Esophagus muscularis mucosa (tissue), 4 donors: ENCODE data around the gene MAPK8IP2. TPM values are rescaled to one million over a fixed set of nuclear protein-coding genes. Genes with fewer than 3 reads are reported as not detected.

ENCODE experiments used
- DNase-seq: peaks from one replicate; pipeline ENCODE4 v3.0.0-alpha.2; 2017; ENCODE audit errors: extremely low spot score
- H3K27ac ChIP-seq, 4 donors: fragments of 200-600 bp; sonication (generic); replicated peaks in 1 of 4; 1 replicate in 3 of 4; 2 replicates in 1 of 4; pipeline ENCODE4 v1.5.1; 2016 to 2019; ENCODE audit warnings: mild to moderate bottlenecking in 1 of 4
- H3K27me3 ChIP-seq, 4 donors: fragments of 200-600 bp; sonication (generic); one replicate each; pipeline versions ENCODE4 v1.5.1 to v1.6.0; 2016 to 2019
- H3K36me3 ChIP-seq, 4 donors: fragments of 200-600 bp; sonication (generic); one replicate each; pipeline ENCODE4 v1.5.1; 2016 to 2019
- H3K4me1 ChIP-seq, 4 donors: fragments of 200-600 bp; sonication (generic); one replicate each; pipeline ENCODE4 v1.5.1; 2016 to 2019
- H3K4me3 ChIP-seq, 4 donors: fragments of 200-600 bp; sonication (generic); 1 replicate in 2 of 4; 2 replicates in 2 of 4; pipeline ENCODE4 v1.5.1; 2016 to 2019; ENCODE audit warnings: mild to moderate bottlenecking in 4 of 4, moderate library complexity in 1 of 4
- H3K9me3 ChIP-seq, 4 donors: fragments of 200-600 bp; sonication (generic); 1 replicate in 3 of 4; 2 replicates in 1 of 4; pipeline ENCODE4 v1.5.1; 2016 to 2019
- EP300 ChIP-seq: sonication (generic); formaldehyde crosslinking; IDR thresholded peaks from one replicate; pipeline ENCODE4 v1.6.1; 2017; ENCODE audit warnings: antibody characterized with exemption
- POLR2A ChIP-seq: fragments of 450-650 bp; IDR thresholded peaks from one replicate; pipeline ENCODE4 v1.6.1; 2017; ENCODE audit warnings: antibody characterized with exemption, moderate library complexity, mild to moderate bottlenecking, low read depth
- POLR2AphosphoS5 ChIP-seq, 2 donors: sonication (generic); formaldehyde crosslinking; IDR thresholded peaks; one replicate each; pipeline ENCODE4 v1.6.1; 2017; ENCODE audit warnings: antibody characterized with exemption in 2 of 2
- WGBS: methylation state at CpG from one replicate; pipeline ENCODE4 v1.1.5; 2018; 5-methylcytosine and 5-hydroxymethylcytosine counted together
- intact Hi-C: fragments of 100-400 bp; cut with DNase I; formaldehyde crosslinking; loops from one replicate; pipeline ENCODE4 v1.15.1; 2023
- total RNA-seq, 4 donors: library from RNA; depleted of rRNA; stranded (reverse); fragments of >200 nt; gene quantifications; one replicate each; pipeline versions ENCODE4 v1.1.0 to v1.2.1, GENCODE V29; 2016
- TF ChIP-seq, protein P1 (sequence below), 3 experiments: fragments of 200-600 bp in 2 of 3; fragments of 450-650 bp in 1 of 3; sonication (generic) in 2 of 3; IDR thresholded peaks; one replicate each; pipeline ENCODE4 v1.5.1; 2017 to 2019; ENCODE audit warnings: antibody characterized with exemption in 3 of 3, mild to moderate bottlenecking in 2 of 3, moderate library complexity in 1 of 3

Gene MAPK8IP2
- 1 to 10 TPM; 1.2 to 4.2 (median 3.4) TPM for total RNA-seq

DNA sequence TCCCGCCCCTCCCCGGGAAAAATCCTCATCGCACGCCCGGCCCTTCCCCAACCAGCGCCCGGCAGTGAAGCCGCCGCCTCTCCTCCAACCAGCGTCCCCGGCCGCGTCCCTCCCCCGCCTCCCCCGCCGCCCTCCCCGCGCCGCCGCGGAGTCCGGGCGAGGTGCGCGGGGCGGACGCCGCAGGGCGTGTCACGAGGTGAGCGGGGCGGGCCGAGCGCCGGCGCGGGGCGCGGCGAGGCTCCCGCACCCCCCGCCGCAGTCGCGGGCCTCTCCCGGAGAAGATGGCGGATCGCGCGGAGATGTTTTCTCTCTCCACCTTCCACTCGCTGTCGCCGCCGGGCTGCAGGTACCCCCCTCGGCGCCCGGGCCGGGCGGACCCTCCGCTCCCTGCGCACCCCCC lies at the start of gene MAPK8IP2:
TSS of gene MAPK8IP2 (plus strand) at position 256 of the 400 bp plus-strand sequence. CDS start at position 282, 26 bp downstream.
- intact Hi-C loops, result no loop called here
- TF ChIP-seq POLR2AphosphoS5 (IDR thresholded peaks at IDR 0.05) (no peak), EP300 (no peak), POLR2A (no peak)
- TF ChIP-seq, protein P1, sequence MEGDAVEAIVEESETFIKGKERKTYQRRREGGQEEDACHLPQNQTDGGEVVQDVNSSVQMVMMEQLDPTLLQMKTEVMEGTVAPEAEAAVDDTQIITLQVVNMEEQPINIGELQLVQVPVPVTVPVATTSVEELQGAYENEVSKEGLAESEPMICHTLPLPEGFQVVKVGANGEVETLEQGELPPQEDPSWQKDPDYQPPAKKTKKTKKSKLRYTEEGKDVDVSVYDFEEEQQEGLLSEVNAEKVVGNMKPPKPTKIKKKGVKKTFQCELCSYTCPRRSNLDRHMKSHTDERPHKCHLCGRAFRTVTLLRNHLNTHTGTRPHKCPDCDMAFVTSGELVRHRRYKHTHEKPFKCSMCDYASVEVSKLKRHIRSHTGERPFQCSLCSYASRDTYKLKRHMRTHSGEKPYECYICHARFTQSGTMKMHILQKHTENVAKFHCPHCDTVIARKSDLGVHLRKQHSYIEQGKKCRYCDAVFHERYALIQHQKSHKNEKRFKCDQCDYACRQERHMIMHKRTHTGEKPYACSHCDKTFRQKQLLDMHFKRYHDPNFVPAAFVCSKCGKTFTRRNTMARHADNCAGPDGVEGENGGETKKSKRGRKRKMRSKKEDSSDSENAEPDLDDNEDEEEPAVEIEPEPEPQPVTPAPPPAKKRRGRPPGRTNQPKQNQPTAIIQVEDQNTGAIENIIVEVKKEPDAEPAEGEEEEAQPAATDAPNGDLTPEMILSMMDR (IDR thresholded peaks at IDR 0.05), result no peak
- Histone ChIP-seq H3K27me3 (peaks cover 0 to 85% (median 18%) of the 10 kb centered on the region in 4 donors), H3K27ac (no peak within 1 kb of the TSS), H3K4me1 (peaks cover 9 to 30% (median 20%) of the 10 kb centered on the region in 4 donors), H3K36me3 (peaks cover 0 to 3% (median 0%) of the 10 kb centered on the region in 4 donors), H3K9me3 (no peaks in the 10 kb centered on the region), H3K4me3 (peak within 1 kb of the TSS; percentile 51 to 62 (median 54))
- under 1% methylated on average over 28 of the region's 61 CpGs for WGBS
- no peak for DNase-seq

DNA sequence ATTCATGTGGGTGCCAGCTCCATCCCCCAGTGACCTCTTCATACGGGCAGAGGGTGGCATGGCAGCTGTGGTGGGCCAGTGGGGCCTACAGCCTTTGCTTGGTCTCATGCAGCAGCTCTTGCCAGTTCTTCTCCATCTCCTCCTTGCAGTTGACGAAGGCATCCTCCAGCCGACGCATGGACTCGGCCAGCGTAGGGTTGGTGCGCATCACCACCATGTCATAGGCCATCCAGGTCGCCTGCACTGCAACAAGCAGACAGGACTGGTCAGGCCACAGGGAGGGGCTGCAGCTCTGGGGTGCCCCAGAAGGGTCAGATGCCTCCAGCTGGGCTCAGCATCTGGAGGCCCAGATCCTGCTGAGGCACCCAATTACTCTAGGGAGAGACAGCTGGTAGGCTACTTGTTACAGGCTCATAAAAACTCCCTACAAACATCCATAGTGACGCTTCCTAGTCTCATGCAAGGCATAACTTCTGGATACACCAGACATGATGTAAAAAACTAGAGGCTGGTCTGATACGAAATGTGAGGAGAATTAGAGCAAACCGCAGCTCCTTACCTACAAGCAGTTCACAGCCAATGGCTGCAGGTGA lies 49.3 kb upstream of the MAPK8IP2 start:
- no peak for DNase-seq
- Histone ChIP-seq H3K27ac (no peak overlapping the region), H3K4me3 (no peak overlapping the region), H3K36me3 (no peaks in the 10 kb centered on the region), H3K27me3 (peaks cover 9 to 62% (median 20%) of the 10 kb centered on the region in 4 donors), H3K4me1 (peaks cover 8 to 25% (median 24%) of the 10 kb centered on the region in 4 donors), H3K9me3 (no peaks in the 10 kb centered on the region)
- TF ChIP-seq, protein P1 (IDR thresholded peaks at IDR 0.05), result no peak
- TF ChIP-seq POLR2AphosphoS5 (IDR thresholded peaks at IDR 0.05), result no peak
- intact Hi-C loops, result no loop called here
- WGBS, result 93% methylated on average over 11 of the region's 11 CpGs

DNA sequence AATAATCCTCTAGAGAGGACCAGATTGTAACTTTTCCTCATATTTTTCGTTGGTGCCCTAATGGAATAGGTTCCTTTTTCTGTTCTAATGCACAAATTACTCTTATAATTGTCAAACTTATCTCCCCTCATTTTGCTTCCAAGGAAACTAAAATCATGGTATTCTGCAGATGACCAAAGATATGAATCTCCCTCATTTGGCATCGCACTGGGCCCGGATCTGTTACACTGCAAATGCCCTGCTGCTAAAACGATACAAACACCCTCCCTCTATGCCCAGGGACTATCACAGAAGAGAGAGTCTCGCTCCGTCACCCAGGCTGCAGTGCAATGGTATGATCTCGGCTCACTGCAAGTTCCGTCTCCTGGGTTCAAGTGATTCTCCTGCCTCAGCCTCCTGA lies 47.3 kb upstream of the MAPK8IP2 start:
- H3K9me3 ChIP-seq, result no peaks in the 10 kb centered on the region
- H3K4me1 ChIP-seq, result peaks cover 8 to 9% (median 9%) of the 10 kb centered on the region in 4 donors
- 83% methylated on average over 8 of the region's 8 CpGs for WGBS
- H3K27ac ChIP-seq, result no peak overlapping the region
- TF ChIP-seq POLR2A, result no peak
- TF ChIP-seq, protein P1 (IDR thresholded peaks at IDR 0.05), result no peak
- no peak for TF ChIP-seq POLR2AphosphoS5 (IDR thresholded peaks at IDR 0.05)
- no peak for TF ChIP-seq EP300
- H3K4me3 ChIP-seq, result no peak overlapping the region
- no peak for DNase-seq
- H3K36me3 ChIP-seq, result no peaks in the 10 kb centered on the region
- intact Hi-C loops, result no loop called here
- peaks cover 0 to 43% (median 9%) of the 10 kb centered on the region in 4 donors for H3K27me3 ChIP-seq

DNA sequence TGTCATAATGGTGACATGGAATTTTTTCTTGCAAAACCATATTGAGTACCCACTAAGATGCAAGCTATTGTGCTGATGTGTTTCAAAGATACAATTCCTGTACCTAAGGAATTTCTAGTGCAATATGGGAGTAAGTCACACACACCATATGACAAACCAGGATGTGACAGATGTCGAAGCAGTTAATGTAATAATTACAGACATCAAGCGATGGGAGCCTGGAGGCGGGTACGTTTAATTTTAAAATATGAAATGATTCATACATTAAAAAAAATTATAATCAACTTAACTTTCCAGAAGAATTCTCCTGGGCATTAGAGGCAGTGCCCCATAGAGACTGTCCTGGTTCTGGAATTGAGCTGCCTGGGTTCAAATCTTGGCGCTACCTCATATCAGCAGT lies 43.9 kb upstream of the MAPK8IP2 start:
- DNase-seq, result no peak
- intact Hi-C loops, result no loop called here
- TF ChIP-seq EP300, result no peak
- TF ChIP-seq, protein P1 (IDR thresholded peaks at IDR 0.05), result no peak
- TF ChIP-seq POLR2A, result no peak
- no peak for TF ChIP-seq POLR2AphosphoS5 (IDR thresholded peaks at IDR 0.05)

DNA sequence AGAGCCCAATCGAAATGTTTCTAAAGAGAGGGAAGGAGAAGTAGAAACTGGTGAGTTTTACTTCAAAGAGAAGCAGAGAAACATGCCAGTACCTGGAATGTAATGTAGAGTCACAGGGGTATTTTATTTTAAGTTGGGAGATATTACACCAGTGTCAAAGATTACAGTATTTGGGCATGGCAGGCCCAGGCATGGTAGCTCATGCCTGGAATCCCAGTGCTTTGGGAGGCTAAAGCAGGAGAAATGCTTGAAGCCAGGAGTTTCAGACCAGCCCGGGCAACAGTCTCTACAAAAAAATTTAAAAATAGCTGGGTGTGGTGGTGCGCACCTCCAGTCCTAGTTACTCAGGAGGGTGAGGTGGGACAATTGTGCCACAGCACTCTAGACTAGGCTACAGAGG lies 40.6 kb upstream of the MAPK8IP2 start:
- intact Hi-C loops, result no loop called here
- TF ChIP-seq, protein P1 (IDR thresholded peaks at IDR 0.05), result no peak
- no peak for TF ChIP-seq EP300
- no peak for TF ChIP-seq POLR2AphosphoS5 (IDR thresholded peaks at IDR 0.05)
- TF ChIP-seq POLR2A, result no peak
- no peaks in the 10 kb centered on the region for H3K36me3 ChIP-seq
- H3K4me3 ChIP-seq, result no peak overlapping the region
- H3K27ac ChIP-seq, result no peak overlapping the region
- H3K27me3 ChIP-seq, result peaks cover 0 to 3% (median 0%) of the 10 kb centered on the region in 4 donors
- no peaks in the 10 kb centered on the region for H3K9me3 ChIP-seq
- 95% methylated on average over 3 of the region's 3 CpGs for WGBS
- H3K4me1 ChIP-seq, result peaks cover 9 to 16% (median 15%) of the 10 kb centered on the region in 4 donors
- no peak for DNase-seq

More for the DNA sequence above, 43.9 kb upstream of the MAPK8IP2 start:
- H3K27me3 ChIP-seq, result peaks cover 0 to 10% (median 0%) of the 10 kb centered on the region in 4 donors
- H3K36me3 ChIP-seq, result no peaks in the 10 kb centered on the region
- H3K9me3 ChIP-seq, result no peaks in the 10 kb centered on the region
- no peaks in the 10 kb centered on the region for H3K4me1 ChIP-seq
- WGBS, result 73% methylated on average over 5 of the region's 5 CpGs
- H3K27ac ChIP-seq, result no peak overlapping the region
- no peak overlapping the region for H3K4me3 ChIP-seq
